SHP77 treated with DMSO at 0.1 percent for 48 hours (cell line): ENCODE results near the gene SLC7A6.
"Not testable (repeated sequence)": the region's sequence is repeated elsewhere in the genome, so short reads cannot be mapped to it uniquely, and the experiment has no call there.

Experiments used
- DNase-seq: peaks from one replicate; lab custom pipeline; 2025; lab: John Stamatoyannopoulos, UW

SLC7A6 gene

DNA sequence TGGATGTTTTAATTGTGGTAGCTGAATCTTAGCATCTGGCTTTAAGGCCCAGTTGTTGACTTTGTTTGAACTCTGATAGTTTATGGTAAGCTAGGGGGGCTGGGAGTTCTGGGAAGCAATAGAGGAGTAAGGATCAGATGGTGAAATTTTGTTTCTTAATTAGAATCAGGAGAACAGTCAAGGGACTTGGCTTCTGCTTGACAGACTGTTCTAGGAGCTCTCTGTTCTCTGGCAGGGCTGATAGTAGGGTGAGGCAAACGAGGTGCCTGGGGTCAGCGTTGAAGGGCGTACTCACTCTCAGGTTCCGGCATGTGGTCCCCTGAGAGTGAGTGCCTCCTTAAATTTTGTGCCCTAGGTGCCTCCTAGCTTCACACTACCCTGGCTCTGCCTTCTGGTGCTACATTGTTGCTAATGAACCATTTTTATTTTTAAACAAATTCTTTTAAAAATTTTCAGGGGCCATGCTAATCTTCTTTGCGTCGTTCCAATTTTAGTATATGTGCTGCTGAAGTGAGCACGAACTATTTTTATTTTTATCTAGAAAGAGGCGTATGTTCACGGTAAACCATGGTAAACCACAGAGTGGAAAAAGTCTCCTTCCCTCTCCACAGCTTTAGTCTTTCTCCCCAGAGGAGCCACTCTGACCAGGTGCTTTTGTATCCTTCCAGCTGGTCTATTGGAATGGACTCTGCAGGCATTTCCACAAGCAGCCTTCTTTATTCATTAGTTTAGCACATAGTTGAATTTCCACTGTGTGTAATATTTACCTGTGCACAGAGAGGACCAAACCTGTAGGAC is 19.7 kb downstream of the SLC7A6 start:
- no peak for DNase-seq

DNA sequence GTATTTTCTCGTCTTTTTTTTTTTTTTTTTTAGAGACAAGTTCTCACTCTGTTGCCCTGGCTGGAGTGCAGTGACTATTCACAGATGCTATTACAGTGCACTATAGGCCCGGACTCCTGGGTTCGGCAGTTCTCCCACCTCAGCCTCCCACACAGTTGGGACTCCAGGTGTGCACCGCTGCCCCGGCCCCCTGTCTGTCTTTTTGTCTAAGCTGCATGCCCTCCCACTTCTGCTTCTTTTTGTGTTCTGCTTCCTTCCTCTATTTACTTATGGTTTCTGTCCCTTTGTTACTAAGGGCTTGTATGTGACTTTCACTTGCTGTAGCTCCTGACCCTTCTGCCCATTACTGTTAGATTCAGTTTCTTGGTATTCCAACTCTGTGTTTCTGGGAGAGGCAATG is 20.5 kb downstream of the SLC7A6 start:
- DNase-seq: no peak

DNA sequence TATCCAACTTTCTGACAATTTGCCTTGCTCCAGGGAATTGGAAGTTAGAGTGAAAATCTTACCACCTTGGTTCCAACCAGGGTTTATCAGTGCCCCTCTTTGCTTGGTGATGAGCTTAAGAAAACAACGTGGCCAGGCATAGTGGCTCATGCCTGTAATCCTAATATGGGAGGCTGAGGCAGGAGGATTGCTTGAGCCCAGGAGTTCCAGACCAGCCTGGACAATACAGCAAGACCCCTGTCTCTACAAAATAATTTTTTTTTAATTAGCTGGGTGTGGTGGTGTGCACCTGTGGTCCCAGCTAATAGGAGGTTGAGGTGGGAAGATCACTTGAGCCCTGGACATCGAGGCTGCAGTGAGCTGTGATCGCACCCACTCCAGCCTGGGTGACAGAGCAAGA is 21.4 kb downstream of the SLC7A6 start:
- no peak for DNase-seq

DNA sequence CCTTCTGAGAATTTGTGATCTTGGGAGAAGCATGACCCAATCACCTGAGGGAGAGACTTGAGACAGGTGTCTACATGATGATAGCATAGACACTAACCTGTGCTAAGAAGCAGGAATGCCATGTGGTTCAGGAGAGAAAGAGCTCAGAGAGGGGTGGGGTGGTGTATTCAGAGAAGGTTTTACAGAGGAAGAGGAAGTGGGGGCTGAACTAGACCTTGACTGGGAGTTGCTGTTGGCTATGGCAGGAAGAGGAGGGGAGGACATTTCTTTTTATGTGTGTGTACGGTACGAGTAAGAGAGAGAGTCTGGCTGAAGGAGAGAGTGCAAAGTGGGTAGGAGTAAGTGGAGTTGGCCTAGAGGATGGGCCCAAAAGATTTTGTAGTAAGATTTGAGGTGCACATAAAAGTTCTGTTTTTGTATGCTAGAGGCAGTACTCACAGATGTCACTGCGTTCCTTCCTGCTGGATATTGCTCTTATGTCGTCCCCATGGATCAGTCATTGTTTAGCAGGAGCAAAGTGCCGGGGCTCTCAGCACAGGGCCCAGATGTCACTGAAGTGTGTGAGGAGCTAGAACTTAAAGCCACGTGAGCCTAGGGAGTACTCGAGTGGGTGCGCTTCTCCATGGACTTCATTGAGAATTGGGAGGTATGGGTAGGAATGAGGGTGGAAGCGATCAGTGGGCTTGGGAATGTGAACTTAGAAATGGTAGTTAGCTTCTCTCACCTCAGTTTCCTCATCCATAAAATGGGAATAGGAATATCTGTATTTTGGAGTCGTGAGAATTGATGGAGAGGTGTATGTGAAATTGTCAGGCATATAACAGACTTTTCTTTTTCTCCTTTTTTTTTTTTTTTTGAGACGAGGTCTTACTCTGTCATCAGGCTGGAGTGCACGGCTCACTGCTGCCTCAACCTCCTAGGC is 22.1 kb downstream of the SLC7A6 start:
- DNase-seq: no peak

DNA sequence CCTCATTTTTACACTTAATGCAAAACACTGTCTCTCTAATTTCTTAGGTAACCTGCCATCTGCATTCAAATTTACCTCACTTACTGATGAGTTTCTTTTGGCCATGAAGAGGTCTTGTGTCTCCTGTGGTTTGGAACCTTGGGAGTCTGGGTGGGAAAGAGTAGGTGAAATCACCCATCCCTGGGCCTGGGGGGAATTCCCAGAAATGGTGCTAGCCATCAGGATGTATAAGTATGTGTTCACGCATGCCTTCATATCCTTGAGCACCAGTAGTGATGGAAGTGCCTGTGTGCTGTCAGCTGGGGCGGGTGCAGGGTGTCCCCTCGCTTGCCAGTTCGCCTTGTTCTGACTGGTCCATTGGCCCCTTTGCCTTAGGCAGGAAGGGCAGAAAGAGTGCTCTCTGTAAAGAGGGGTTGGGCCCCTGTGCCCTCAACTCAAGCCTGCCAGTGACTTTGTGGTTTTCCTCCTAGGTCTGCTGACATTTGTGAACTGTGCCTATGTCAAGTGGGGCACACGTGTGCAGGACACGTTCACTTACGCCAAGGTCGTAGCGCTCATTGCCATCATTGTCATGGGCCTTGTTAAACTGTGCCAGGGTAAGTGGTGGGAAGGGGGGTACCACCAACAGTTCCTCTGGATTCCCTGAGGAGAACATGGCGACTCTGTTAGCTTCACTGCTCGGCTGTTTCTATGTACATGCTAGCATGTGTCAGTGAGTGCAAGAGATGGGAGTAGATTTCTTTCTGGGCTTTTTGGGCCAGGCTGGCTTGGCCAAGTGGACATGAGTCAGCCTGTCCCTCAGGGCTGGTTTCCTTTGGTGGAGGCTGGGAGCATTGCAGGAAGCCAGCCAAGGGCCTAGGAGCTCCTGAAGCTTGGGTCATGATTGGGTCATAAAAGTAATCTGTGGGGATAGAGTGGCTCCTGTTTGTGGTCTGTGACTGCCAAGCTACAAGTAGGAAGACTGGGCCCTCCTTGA is 23.2 kb downstream of the SLC7A6 start:
- DNase-seq: no peak

DNA sequence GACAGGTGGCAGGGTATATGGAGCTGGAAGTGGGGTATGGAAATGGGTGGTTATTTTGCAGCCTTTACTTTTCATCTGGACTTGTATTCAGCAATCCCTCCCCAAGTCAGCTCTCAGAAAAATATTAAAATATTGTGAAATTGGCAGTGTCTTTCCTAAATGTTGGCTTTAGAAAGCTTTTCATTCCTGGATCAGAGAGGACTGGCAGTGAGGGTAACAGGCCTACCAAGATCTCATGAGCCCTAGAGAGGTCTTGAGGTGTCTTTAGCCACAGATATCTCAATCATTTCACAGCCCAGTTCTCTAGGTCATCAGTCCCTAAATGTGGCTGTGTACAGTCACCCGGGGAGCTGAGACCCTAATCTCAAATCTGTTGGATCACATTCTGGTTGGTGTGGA is 23.9 kb downstream of the SLC7A6 start:
- no peak for DNase-seq

DNA sequence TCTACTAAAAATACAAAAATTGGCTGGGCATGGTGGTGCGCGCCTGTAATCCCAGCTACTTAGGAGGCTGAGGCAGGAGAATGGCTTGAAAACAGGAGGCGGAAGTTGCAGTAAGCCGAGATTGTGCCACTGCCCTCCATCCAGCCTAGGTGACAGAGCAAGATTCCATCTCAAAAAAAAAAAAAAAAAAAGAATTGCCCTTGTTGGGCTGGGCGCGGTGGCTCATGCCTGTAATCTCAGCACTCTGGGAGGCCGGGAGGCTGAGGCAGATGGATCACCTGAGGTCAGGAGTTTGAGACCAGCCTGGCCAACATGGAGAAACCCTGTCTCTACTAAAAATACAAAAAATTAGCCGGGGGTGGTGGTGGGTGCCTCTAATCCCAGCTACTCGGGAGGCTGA is 24.5 kb downstream of the SLC7A6 start:
- not testable (repeated sequence) for DNase-seq

DNA sequence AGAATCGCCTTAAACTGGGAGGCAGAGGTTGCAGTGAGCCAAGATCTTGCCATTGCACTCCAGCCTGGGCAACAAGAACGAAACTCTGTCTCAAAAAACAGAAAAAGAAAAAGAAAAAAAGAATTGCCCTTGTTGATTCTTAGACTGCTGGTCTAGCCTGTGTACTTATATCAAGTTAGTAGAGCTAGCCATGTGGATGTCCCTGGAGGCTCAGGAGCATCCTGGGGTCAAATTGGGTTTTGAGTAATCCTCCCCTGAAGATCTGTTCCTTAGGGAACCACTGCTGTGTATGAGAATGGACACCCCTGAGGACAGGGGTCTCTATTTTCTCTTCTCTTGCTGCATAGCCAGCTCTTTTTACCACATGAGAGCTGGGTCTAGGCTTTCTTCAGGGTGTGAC is 24.9 kb downstream of the SLC7A6 start:
- DNase-seq: no peak

DNA sequence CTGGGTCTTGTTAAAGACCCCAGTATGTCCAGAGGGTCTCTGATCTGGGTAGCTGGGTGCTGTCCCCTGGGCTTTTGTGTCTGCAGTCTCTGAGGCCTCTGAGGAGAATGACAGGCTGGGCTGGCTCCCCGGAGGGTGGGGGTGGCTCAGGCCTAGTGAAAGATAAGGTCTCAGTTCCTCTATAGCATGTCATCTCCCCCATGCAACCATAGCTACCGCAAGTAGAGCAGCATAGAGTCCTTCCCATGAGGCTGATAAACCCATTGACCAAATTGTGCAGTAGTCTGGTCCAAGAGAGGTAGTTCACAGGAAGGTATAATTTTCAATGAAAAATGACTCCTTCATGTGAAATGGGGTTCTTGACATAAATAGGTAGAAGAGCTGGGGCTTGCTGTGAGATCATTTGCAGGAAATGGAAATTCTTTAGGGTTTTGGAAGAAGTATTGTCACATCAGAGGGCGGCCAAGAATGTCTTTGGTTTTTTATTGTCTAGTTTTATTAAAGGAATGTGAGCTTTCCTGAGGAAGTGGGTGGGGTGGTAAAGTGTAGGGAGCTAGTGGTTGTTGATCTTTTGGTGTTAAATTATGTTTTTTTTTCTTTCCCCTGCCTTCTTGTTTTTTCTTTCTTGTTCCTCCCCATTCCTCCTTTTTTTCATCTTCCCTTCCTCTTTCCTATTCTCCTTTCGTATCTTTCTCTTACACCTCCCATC is 25.4 kb downstream of the SLC7A6 start:
- no peak for DNase-seq

DNA sequence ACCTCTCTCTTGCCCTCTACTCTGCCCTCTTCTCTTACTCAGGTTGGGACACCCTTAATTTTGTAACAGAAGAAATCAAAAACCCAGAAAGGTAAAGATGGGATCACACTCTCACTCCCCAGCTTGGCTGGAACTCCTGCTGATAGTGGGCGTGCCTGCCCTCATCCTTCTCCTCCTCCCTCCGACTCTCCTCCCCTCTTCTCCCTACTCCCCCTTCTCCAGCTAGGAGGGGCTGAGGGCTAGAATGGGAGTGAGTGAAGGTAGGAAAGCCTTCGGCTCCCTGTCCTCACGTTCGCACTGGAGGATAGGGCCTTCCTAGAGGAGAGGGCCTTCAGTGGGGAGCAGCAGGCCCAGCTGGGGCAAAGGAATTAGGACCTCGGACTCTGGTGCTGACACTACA is 26.1 kb downstream of the SLC7A6 start:
- DNase-seq: no peak

DNA sequence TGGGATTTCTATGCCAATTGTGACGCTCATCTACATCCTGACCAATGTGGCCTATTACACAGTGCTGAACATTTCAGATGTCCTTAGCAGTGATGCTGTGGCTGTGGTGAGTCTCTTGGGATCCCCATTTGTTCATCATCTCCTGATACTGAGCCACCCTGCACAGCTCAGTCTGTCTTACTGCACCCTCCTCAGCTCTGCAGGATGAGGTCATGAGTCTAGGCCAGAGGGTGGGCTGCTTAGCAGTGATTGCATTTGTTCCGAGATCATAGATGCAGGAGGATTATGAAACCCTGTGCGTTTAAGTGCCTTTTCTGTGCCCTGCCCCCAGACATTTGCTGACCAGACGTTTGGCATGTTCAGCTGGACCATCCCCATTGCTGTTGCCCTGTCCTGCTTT is 26.9 kb downstream of the SLC7A6 start:
- no peak for DNase-seq

DNA sequence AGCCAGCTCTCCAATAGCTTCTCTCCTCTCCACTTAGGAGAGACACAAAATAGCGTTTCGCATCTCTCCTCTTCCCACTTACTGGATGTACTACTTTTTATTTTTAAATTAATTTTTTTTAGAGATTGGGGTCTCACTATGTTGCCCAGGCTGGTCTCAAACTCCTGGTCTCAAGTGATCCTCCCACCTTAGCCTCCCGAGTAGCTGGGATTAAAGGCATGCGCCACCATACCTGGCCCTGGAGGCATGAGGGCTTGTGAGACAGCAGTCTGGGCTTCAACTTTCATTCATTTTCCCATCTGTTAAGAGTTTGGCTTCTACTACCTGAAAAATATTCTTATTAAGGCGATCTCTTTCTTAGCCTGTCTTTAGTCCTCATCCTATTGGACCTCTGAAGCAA is 28.1 kb downstream of the SLC7A6 start:
- DNase-seq: no peak

DNA sequence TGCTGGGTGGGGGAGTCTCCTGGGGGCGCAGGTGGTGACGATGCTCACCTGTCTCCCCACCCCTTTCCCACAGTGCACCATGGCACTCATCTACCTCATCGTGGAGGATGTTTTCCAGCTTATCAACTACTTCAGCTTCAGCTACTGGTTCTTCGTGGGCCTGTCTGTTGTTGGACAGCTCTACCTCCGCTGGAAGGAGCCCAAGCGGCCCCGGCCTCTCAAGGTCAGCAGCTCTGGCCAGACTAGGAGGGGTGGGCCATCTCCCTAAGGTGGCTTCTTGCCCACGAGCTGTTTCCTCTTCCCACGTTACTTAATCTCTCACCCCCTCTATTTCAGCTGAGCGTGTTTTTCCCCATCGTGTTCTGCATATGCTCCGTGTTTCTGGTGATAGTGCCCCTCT is 32.0 kb downstream of the SLC7A6 start:
- DNase-seq: no peak

DNA sequence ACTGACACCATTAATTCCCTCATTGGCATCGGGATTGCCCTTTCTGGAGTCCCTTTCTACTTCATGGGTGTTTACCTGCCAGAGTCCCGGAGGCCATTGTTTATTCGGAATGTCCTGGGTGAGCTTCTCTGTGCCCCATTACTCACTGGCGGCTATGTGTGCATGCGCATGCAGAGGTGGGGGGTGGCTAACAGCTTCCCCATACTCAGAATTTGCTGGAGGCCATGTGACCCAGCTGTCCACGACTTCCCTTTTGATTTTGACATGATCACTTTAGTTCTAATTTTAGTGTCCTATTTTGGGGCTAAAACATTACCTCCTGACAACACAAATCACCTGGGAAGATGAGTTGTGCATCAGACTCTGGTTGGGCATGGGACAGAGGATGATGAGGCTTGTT is 32.4 kb downstream of the SLC7A6 start:
- no peak for DNase-seq

DNA sequence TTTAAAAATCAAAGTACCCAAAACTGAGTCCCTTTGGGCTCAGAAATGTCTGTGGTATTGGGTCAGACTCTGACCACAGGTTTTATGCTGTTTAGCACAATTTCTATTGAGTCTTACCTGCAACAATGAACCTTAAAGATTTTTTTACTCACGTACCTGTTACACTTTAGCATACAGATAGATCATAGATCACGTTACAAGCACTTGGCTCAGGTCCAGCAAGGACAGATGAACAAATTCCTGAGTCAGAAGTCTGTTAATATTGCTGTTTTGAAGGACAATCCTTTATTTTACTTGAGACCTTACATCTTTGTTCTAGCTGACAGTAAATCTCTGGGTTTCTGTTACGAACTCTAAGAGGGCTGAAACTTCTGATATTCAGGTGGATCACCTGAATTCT is 33.6 kb downstream of the SLC7A6 start:
- DNase-seq: no peak

DNA sequence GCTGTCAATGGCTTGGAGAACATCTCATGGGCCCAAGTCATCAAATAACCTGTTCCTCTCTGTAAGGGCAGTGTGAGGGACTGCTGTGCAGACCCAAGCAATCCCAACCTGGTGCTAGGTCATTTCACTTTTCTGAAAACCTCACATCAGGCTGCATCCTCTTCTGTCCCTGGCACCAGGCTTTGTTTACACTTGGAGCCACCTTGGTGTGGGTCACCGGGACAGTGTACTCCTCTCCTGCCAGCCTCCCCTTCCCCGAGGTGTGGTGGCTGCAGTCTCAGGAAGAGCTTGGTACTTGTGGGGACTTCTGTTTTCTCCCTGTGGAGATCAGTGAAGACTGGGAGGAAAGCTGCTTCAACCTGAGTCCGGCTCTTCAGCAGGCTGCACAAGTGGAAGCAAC is 34.0 kb downstream of the SLC7A6 start:
- DNase-seq: no peak

DNA sequence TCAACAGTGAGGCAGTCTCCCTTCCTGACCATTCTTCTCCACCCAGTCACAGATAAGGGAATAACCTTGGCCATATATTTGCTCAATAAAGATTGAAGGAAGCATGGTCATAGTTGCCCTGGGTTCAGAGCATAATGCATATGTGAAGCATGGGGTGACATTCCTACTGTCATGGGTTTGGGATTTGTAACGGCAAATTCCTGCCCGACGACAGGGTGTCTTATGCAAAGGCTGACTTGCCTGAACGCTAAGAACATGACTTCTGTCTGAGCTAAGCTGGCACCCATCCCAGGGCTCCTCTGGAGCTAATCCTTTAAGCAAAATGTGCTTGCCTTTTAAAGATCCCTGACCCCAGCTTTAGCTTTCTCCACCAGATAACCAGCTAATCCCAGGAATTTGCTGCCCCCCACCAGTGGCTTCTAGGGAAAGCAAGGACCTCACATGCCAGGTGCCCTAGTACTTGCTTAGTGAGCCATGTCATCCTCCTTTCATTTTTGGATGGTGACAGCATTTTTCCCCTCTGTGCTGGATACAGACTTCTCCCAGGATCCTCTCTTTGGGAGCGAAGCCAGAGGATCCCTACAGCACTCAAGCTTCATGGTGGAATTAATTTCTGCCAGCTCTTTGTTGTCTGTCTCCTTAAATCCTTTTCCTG is 34.7 kb downstream of the SLC7A6 start:
- no peak for DNase-seq

DNA sequence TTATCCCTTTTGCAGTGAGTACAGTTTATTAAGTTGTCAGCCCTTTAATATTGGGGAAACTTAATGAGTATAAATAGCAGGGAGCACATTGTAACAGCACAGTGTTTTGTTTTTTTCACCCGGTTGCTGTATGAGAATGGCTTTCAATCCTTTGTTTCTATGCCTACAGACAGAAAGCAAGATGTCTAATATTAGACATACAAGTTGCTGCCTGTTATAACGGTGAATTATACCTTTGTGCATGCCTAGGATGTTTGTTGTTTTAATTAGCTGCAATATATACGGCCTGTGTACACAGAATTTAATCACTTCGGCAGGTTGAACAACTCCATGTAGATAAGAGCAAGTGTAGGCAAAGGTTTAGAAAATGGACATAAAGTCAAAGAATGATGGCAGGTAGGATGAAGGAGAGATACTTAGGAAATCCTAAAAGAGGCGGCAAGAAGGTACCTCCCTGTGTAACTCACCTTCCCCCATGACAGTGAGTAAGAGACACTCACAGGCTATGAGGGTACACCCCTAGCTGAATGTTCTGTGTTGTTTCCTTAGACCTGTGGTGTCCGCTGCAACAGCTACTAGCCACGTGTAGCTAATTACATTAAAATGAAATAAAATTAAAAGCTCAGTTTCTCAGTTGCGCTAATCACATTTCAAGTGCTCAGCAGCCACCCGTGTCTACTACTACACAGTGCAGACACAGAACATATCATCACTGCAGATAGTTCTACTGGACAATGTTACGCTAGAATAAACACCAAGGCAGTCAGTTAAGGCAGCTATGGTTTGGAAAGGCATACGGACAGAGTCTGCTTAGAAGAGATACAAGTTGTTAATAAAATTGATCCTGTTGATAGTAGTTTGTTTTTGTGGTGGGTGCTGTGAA is 35.5 kb downstream of the SLC7A6 start:
- DNase-seq: no peak

DNA sequence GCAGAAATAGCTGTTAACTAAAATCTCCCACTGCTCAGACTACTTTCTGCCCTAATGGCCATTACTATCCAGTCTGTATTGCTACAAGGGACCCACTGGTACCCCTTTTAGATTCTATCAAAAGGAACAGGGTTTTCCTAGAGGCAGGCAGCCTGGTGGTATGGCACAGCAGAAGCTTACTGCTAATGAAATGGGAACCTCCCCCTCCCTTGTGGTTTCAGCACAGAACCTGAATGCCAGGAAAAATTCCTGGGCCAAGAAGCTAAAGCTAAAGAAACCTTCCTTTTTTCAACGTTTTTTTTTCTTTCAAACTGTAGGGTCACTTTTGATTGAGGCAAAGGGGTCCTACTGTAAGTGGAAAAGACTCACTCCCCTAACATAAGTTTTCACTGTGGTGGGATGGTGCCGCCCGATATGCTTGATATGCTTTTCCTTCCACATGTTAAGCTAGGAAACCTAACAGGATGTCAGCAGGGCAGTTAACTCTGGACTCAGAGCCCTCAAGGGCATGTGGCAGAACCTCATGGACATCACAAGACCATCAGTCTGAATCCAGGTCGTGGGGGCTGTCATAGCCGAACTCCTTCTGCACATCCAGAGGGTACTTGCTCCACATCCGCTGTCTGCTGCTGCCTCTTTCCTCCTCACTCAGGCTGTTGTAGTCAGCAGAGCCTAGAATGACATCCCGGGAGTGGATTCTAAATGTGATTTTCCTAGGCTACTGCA is 36.6 kb downstream of the SLC7A6 start:
- DNase-seq: no peak
